Right lobe of liver (tissue), 6 donors: ENCODE measurements around the gene KLHL7. TPM values are rescaled to one million over a fixed set of nuclear protein-coding genes. Genes with fewer than 3 reads are reported as not detected.

Experiments
- ATAC-seq, 4 donors: fragments of 200-7000 bp; cut with Tn5 transposase; one replicate each; pipeline ENCODE4 v1.9.1; 2020; ENCODE audit warnings: mild to moderate bottlenecking in 4 of 4, moderate library complexity in 4 of 4
- DNase-seq, 3 donors: peaks; one replicate each; pipeline ENCODE4 v3.0.0-alpha.2; 2020
- H3K27ac ChIP-seq, 3 donors: fragments of 200-600 bp; one replicate each; pipeline ENCODE4 v1.8.0; 2022
- H3K27me3 ChIP-seq, 2 donors: fragments of 200-600 bp; one replicate each; pipeline ENCODE4 v1.8.0; 2022
- H3K36me3 ChIP-seq, 4 donors: fragments of 200-600 bp; sonication (generic) in 1 of 4; one replicate each; pipeline versions ENCODE4 v1.5.1 to v1.8.0; 2017 to 2022; ENCODE audit warnings: control low read depth in 1 of 4
- H3K4me1 ChIP-seq, 4 donors: fragments of 200-600 bp; sonication (generic) in 1 of 4; one replicate each; pipeline versions ENCODE4 v1.5.1 to v1.8.0; 2017 to 2022; ENCODE audit warnings: control low read depth in 1 of 4
- H3K4me3 ChIP-seq, 3 donors: fragments of 200-600 bp; one replicate each; pipeline ENCODE4 v1.8.0; 2022
- H3K9me3 ChIP-seq, 4 donors: fragments of 200-600 bp; sonication (generic) in 1 of 4; one replicate each; pipeline versions ENCODE4 v1.5.1 to v1.8.0; 2017 to 2022; ENCODE audit warnings: control low read depth in 1 of 4
- CTCF ChIP-seq, 4 donors: fragments of 200-600 bp in 3 of 4; fragments of 450-650 bp in 1 of 4; IDR thresholded peaks; one replicate each; pipeline versions ENCODE4 v1.5.1 to v1.8.0; 2016 to 2022; ENCODE audit warnings: antibody characterized with exemption in 4 of 4, mild to moderate bottlenecking in 2 of 4
- POLR2A ChIP-seq: fragments of 450-650 bp; IDR thresholded peaks from one replicate; pipeline ENCODE4 v1.6.1; 2017; ENCODE audit warnings: antibody characterized with exemption, mild to moderate bottlenecking
- WGBS: methylation state at CpG from one replicate; pipeline ENCODE4 v1.1.6; 2018; ENCODE audit warnings: low coverage, low lambda C conversion rate; ENCODE audit not compliant: insufficient coverage; ENCODE audit errors: missing lambda C conversion rate; 5-methylcytosine and 5-hydroxymethylcytosine counted together
- intact Hi-C, 2 donors: fragments of 100-400 bp; cut with DNase I; formaldehyde crosslinking; loops; one replicate each; pipeline versions ENCODE4 v1.11.2 to v1.14.1; 2022
- total RNA-seq, 6 experiments: library from RNA; depleted of rRNA in 2 of 6; stranded (reverse); fragments of >200 nt in 2 of 6; fragmentation: NEBNext Ultra II Directional in 3 of 6; extraction: Animal tissue kit (Norgen Biotek cat#: 25700) in 3 of 6; gene quantifications; one replicate each; pipeline versions ENCODE4 v1.1.0 to v1.2.4, GENCODE V29; 2016 to 2023
- donor health status: DM: no; HTN: yes; CAD: no.
- donor health status: DM: no; HTN: no; CAD: no.
- donor health status: DM: no; HTN: no; CAD: no.
- donor health status: DM: no; HTN: yes; CAD: no.
- donor health status: DM: no; HTN: yes; CAD: no.

Gene KLHL7
- total RNA-seq, 6 experiments from 2014 or later, result 6.3 to 9.1 (median 7.5) TPM

- Histone ChIP-seq H3K27ac (no peak overlapping the region), H3K4me1 (peaks cover 0 to 15% (median 3%) of the 10 kb centered on the region in 4 donors), H3K9me3 (no peaks in the 10 kb centered on the region), H3K4me3 (no peak overlapping the region), H3K36me3 (no peaks in the 10 kb centered on the region), H3K27me3 (no peaks in the 10 kb centered on the region)
- intact Hi-C loops, result loop anchor here in 1 of 2 donors (10.0 kb wide), 1 partner anchor 67 kb away; no protein-coding TSS in a partner anchor
- no peak for TF ChIP-seq CTCF (IDR thresholded peaks at IDR 0.05)
- TF ChIP-seq POLR2A, result no peak
- DNase-seq (no peak), ATAC-seq (no peak)
- 68% methylated on average over 2 of the region's 2 CpGs for WGBS
Measured at GRCh38 chr7:23107781-23108180, 2.2 kb downstream of the KLHL7 start.

GRCh38 chr7:23108995-23109394 lies 3.4 kb downstream of the KLHL7 start:
- Histone ChIP-seq H3K27ac (no peak overlapping the region), H3K36me3 (no peaks in the 10 kb centered on the region), H3K4me1 (peaks cover 0 to 15% (median 3%) of the 10 kb centered on the region in 4 donors), H3K9me3 (no peaks in the 10 kb centered on the region), H3K4me3 (no peak overlapping the region), H3K27me3 (no peaks in the 10 kb centered on the region)
- DNase-seq (no peak), ATAC-seq (no peak)
- intact Hi-C loops, result loop anchor here in 1 of 2 donors (10.0 kb wide), 1 partner anchor 66 kb away; no protein-coding TSS in a partner anchor
- 100% methylated on average over 4 of the region's 4 CpGs for WGBS
- TF ChIP-seq POLR2A (no peak), CTCF (IDR thresholded peaks at IDR 0.05) (no peak)

- Histone ChIP-seq H3K4me3 (no peak overlapping the region), H3K36me3 (no peaks in the 10 kb centered on the region), H3K4me1 (peaks cover 0 to 15% (median 2%) of the 10 kb centered on the region in 4 donors), H3K27me3 (no peaks in the 10 kb centered on the region), H3K9me3 (no peaks in the 10 kb centered on the region), H3K27ac (no peak overlapping the region)
- ATAC-seq (no peak), DNase-seq (no peak)
- no peak for TF ChIP-seq POLR2A
- no peak for TF ChIP-seq CTCF (IDR thresholded peaks at IDR 0.05)
- intact Hi-C loops, result loop anchor here in 1 of 2 donors (10.0 kb wide), 1 partner anchor 65 kb away; no protein-coding TSS in a partner anchor
- 78% methylated on average over 1 of the region's 1 CpG for WGBS
Measured at GRCh38 chr7:23109470-23109869, 3.9 kb downstream of the KLHL7 start.

- Histone ChIP-seq H3K36me3 (no peaks in the 10 kb centered on the region), H3K27me3 (no peaks in the 10 kb centered on the region), H3K9me3 (no peaks in the 10 kb centered on the region), H3K27ac (no peak overlapping the region), H3K4me3 (no peak overlapping the region), H3K4me1 (no peaks in the 10 kb centered on the region)
- TF ChIP-seq POLR2A (no peak), CTCF (IDR thresholded peaks at IDR 0.05) (no peak)
- 93% methylated on average over 3 of the region's 3 CpGs for WGBS
- no peak for ATAC-seq
- DNase-seq, result no peak
- intact Hi-C loops, result no loop called here
Measured at GRCh38 chr7:23114896-23115295, 9.3 kb downstream of the KLHL7 start.

GRCh38 chr7:23115991-23116390 lies 10.4 kb downstream of the KLHL7 start:
- H3K4me3 ChIP-seq, result no peak overlapping the region
- no peak for ATAC-seq
- TF ChIP-seq POLR2A, result no peak
- no peaks in the 10 kb centered on the region for H3K27me3 ChIP-seq
- no peaks in the 10 kb centered on the region for H3K9me3 ChIP-seq
- intact Hi-C loops, result no loop called here
- no peak for DNase-seq
- H3K36me3 ChIP-seq, result no peaks in the 10 kb centered on the region
- no peaks in the 10 kb centered on the region for H3K4me1 ChIP-seq
- H3K27ac ChIP-seq, result no peak overlapping the region
- WGBS, result 75% methylated on average over 1 of the region's 2 CpGs
